HepG2 (cell line): ENCODE measurements around the gene SEMA7A. TPM values are rescaled to one million over a fixed set of nuclear protein-coding genes. Genes with fewer than 3 reads are reported as not detected.

ENCODE experiments used
- ATAD3A ChIP-seq: sonication (generic); formaldehyde crosslinking; IDR thresholded peaks from 2 replicates; pipeline ENCODE4 v1.4.0; 2020; ENCODE audit warnings: missing genetic modification reagents
- CREM ChIP-seq, 2 experiments: sonication (generic) in 1 of 2; formaldehyde crosslinking in 1 of 2; IDR thresholded peaks; 2 replicates each; pipeline versions ENCODE4 v1.4.0 to v1.6.1; 2016 to 2020; ENCODE audit warnings: antibody characterized with exemption in 1 of 2, mild to moderate bottlenecking in 1 of 2, missing genetic modification reagents in 1 of 2
- EHMT2 ChIP-seq: fragments of 200-600 bp; sonication (generic); IDR thresholded peaks from 2 replicates; pipeline ENCODE4 v1.7.0; 2017; ENCODE audit warnings: antibody characterized with exemption, low read depth, low read length, borderline replicate concordance
- HNRNPK ChIP-seq: fragments of 200-400 bp; formaldehyde crosslinking; IDR thresholded peaks from 2 replicates; pipeline ENCODE4 v1.6.1; 2018; ENCODE audit warnings: low read length, low read depth, moderate library complexity, mild to moderate bottlenecking; ENCODE audit not compliant: poor library complexity, severe bottlenecking
- KDM5B ChIP-seq: sonication (generic); formaldehyde crosslinking; IDR thresholded peaks from 2 replicates; pipeline ENCODE4 v1.4.0; 2020; ENCODE audit warnings: missing genetic modification reagents, mild to moderate bottlenecking, borderline replicate concordance
- MAFG ChIP-seq: sonication (generic); formaldehyde crosslinking; IDR thresholded peaks from 2 replicates; pipeline ENCODE4 v1.5.1; 2020; ENCODE audit warnings: mild to moderate bottlenecking, missing genetic modification reagents
- NAIF1 ChIP-seq: sonication (generic); formaldehyde crosslinking; IDR thresholded peaks from 2 replicates; pipeline ENCODE4 v1.5.0; 2020; ENCODE audit warnings: mild to moderate bottlenecking, missing genetic modification reagents, borderline replicate concordance
- NFKBIZ ChIP-seq: IDR thresholded peaks from 2 replicates; pipeline ENCODE4 v1.6.1; 2018; ENCODE audit warnings: missing genetic modification reagents, missing compliant biosample characterization
- NKX3-1 ChIP-seq: sonication (generic); formaldehyde crosslinking; IDR thresholded peaks from 2 replicates; pipeline ENCODE4 v1.5.0; 2020; ENCODE audit warnings: missing genetic modification reagents
- PLRG1 ChIP-seq: fragments of 450-650 bp; conservative IDR thresholded peaks from 2 replicates; pipeline ENCODE4 v1.6.1; 2016
- SP4 ChIP-seq: sonication (generic); formaldehyde crosslinking; IDR thresholded peaks from 2 replicates; pipeline ENCODE4 v1.8.1; 2023; ENCODE audit warnings: mild to moderate bottlenecking, missing genetic modification reagents
- U2AF1 ChIP-seq: fragments of 200-400 bp; formaldehyde crosslinking; optimal IDR thresholded peaks from 2 replicates; pipeline ENCODE3; 2017; ENCODE audit warnings: mild to moderate bottlenecking, low read depth, low read length
- XBP1 ChIP-seq: sonication (generic); formaldehyde crosslinking; IDR thresholded peaks from 2 replicates; pipeline ENCODE4 v1.5.0; 2020; ENCODE audit warnings: missing genetic modification reagents
- ZBTB8A ChIP-seq: sonication (generic); formaldehyde crosslinking; IDR thresholded peaks from 2 replicates; pipeline ENCODE4 v1.4.0; 2020; ENCODE audit warnings: mild to moderate bottlenecking, low read depth, missing genetic modification reagents, borderline replicate concordance
- ZNF121 ChIP-seq: sonication (generic); formaldehyde crosslinking; IDR thresholded peaks from 2 replicates; pipeline ENCODE4 v1.5.0; 2020; ENCODE audit warnings: mild to moderate bottlenecking, missing genetic modification reagents
- ZNF136 ChIP-seq: sonication (generic); formaldehyde crosslinking; IDR thresholded peaks from 2 replicates; pipeline ENCODE4 v1.8.1; 2022; ENCODE audit warnings: low read depth, mild to moderate bottlenecking, moderate library complexity, missing genetic modification reagents
- ZNF230 ChIP-seq: sonication (generic); formaldehyde crosslinking; IDR thresholded peaks from 2 replicates; pipeline ENCODE4 v1.4.0; 2020; ENCODE audit warnings: mild to moderate bottlenecking, missing genetic modification reagents
- ZNF772 ChIP-seq: sonication (generic); formaldehyde crosslinking; IDR thresholded peaks from 2 replicates; pipeline ENCODE4 v1.5.0; 2020; ENCODE audit warnings: mild to moderate bottlenecking, missing genetic modification reagents
- ZNF878 ChIP-seq: sonication (generic); formaldehyde crosslinking; IDR thresholded peaks from 2 replicates; pipeline ENCODE4 v1.8.1; 2023; ENCODE audit warnings: mild to moderate bottlenecking, missing genetic modification reagents, moderate library complexity
- ZSCAN29 ChIP-seq: sonication (generic); formaldehyde crosslinking; conservative IDR thresholded peaks from 2 replicates; pipeline ENCODE4 v1.4.0; 2020; ENCODE audit warnings: mild to moderate bottlenecking, missing genetic modification reagents
- polyA plus RNA-seq, 8 experiments: library from polyadenylated mRNA; depleted of rRNA in 3 of 8; stranded (reverse) in 7 of 8; unstranded in 1 of 8; fragments of >200 nt; fragmentation: Illumina TruSeq in 4 of 8; extraction: Trizol in 4 of 8; gene quantifications; 2 replicates each; pipeline versions ENCODE4 v1.2.1 to v1.2.3, GENCODE V29; 2011 to 2016; ENCODE audit warnings: low read depth in 4 of 8, missing spikeins in 1 of 8, mixed read lengths in 1 of 8; ENCODE audit not compliant: insufficient read depth in 1 of 8
- total RNA-seq, 5 experiments: library from RNA; depleted of rRNA; stranded (reverse); fragments of >200 nt; fragmentation: Illumina TruSeq; extraction: Trizol; gene quantifications; 2 replicates each; pipeline ENCODE4 v1.2.3, GENCODE V29; 2016; ENCODE audit warnings: low read depth in 1 of 5
- TF ChIP-seq, protein P1 (sequence below): sonication (generic); formaldehyde crosslinking; IDR thresholded peaks from 2 replicates; pipeline ENCODE4 v1.5.1; 2020; ENCODE audit warnings: missing genetic modification reagents, mild to moderate bottlenecking, borderline replicate concordance
- TF ChIP-seq, protein P2 (sequence below), 2 experiments: sonication (generic) in 1 of 2; formaldehyde crosslinking in 1 of 2; IDR thresholded peaks; 2 replicates each; pipeline versions ENCODE4 v1.4.0 to v1.6.1; 2018 to 2020; ENCODE audit warnings: missing genetic modification reagents in 2 of 2, borderline replicate concordance in 1 of 2, low read depth in 1 of 2, mild to moderate bottlenecking in 1 of 2, missing biosample characterization in 1 of 2
- TF ChIP-seq, protein P3 (sequence below): sonication (generic); formaldehyde crosslinking; IDR thresholded peaks from 2 replicates; pipeline ENCODE4 v1.4.0; 2020; ENCODE audit warnings: low read depth, mild to moderate bottlenecking, missing genetic modification reagents
- TF ChIP-seq, protein P4 (sequence below): IDR thresholded peaks from 2 replicates; pipeline ENCODE4 v1.6.1; 2016; ENCODE audit warnings: mild to moderate bottlenecking, missing biosample characterization, missing genetic modification reagents

SEMA7A gene
- total and polyA plus RNA-seq, 2 of the 13 experiments (the other 11 are each of a cell fraction or from before 2014, with no cell fraction given), result 9.0 to 15.8 TPM

DNA sequence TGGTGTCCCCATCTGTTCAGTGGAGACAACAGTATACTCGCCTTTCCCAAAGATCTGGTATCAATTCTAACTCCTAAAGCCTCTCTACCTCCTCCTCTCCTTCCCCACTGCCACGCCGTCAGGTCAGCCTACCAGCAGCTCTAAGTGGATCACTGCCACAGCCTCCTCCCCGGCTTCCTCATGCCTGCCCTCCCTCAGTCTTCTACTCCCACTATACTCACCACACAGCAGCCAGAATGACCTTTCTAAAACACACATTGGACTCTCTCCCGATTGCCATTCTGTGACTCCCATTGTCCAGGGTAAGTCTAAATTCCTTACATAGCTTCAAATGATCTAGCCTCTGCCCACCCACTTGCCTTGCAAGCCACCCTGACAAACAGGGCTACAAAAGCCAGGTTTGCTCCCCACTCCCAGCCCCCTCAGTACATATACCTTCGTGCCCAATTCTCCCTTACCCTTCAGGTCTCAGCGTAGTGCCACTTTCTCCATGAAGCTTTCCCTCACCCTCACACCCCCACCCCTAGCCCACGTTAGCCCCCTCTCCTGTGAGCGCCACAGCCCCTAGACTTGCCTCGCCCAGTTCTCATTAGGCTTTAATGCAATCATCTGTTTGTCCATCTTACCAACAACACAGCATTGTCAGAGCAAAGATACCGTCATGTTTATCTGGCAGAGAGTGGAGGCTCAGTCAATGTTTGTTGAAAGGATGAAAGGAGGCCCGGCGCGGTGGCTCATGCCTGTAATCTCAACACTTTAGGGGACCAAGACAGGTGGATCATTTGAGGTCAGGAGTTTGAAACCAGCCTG is 9.5 kb upstream of the SEMA7A start (continued):
- TF ChIP-seq, protein P1, sequence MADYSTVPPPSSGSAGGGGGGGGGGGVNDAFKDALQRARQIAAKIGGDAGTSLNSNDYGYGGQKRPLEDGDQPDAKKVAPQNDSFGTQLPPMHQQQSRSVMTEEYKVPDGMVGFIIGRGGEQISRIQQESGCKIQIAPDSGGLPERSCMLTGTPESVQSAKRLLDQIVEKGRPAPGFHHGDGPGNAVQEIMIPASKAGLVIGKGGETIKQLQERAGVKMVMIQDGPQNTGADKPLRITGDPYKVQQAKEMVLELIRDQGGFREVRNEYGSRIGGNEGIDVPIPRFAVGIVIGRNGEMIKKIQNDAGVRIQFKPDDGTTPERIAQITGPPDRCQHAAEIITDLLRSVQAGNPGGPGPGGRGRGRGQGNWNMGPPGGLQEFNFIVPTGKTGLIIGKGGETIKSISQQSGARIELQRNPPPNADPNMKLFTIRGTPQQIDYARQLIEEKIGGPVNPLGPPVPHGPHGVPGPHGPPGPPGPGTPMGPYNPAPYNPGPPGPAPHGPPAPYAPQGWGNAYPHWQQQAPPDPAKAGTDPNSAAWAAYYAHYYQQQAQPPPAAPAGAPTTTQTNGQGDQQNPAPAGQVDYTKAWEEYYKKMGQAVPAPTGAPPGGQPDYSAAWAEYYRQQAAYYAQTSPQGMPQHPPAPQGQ, result no peak
- TF ChIP-seq, protein P2, sequence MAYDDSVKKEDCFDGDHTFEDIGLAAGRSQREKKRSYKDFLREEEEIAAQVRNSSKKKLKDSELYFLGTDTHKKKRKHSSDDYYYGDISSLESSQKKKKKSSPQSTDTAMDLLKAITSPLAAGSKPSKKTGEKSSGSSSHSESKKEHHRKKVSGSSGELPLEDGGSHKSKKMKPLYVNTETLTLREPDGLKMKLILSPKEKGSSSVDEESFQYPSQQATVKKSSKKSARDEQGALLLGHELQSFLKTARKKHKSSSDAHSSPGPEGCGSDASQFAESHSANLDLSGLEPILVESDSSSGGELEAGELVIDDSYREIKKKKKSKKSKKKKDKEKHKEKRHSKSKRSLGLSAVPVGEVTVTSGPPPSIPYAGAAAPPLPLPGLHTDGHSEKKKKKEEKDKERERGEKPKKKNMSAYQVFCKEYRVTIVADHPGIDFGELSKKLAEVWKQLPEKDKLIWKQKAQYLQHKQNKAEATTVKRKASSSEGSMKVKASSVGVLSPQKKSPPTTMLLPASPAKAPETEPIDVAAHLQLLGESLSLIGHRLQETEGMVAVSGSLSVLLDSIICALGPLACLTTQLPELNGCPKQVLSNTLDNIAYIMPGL (CRISPR knock-in tag; IDR thresholded peaks at IDR 0.05; ENCODE audit: borderline replicate concordance in 1 of 2, low read depth in 1 of 2), result peak; percentile 29 to 43; a peak in 1 of 4 replicates
- TF ChIP-seq SP4 (no peak), KDM5B (CRISPR knock-in tag) (no peak), ZNF230 (CRISPR knock-in tag) (no peak), ZNF878 (no peak), ZNF136 (CRISPR knock-in tag) (no peak), U2AF1 (no peak), ZSCAN29 (CRISPR knock-in tag) (0 out of 2 replicates have a peak, but pooled peaks have one; percentile 39), PLRG1 (no peak), ZNF772 (0 out of 2 replicates have a peak, but pooled peaks have one; percentile 53), NAIF1 (CRISPR knock-in tag) (no peak), EHMT2 (peak; percentile 29; the same call in 1 of the 2 replicates), NFKBIZ (CRISPR knock-in tag) (no peak), NKX3-1 (CRISPR knock-in tag) (no peak), MAFG (CRISPR knock-in tag) (no peak), ATAD3A (CRISPR knock-in tag) (no peak), CREM (IDR thresholded peaks at IDR 0.05) (peak; percentile 94), CREM (CRISPR knock-in tag; IDR thresholded peaks at IDR 0.05) (no peak), HNRNPK (no peak), ZNF121 (CRISPR knock-in tag) (peak; percentile 51; the same call in 1 of the 2 replicates), ZBTB8A (CRISPR knock-in tag) (no peak), XBP1 (CRISPR knock-in tag) (no peak)
- TF ChIP-seq, protein P3, sequence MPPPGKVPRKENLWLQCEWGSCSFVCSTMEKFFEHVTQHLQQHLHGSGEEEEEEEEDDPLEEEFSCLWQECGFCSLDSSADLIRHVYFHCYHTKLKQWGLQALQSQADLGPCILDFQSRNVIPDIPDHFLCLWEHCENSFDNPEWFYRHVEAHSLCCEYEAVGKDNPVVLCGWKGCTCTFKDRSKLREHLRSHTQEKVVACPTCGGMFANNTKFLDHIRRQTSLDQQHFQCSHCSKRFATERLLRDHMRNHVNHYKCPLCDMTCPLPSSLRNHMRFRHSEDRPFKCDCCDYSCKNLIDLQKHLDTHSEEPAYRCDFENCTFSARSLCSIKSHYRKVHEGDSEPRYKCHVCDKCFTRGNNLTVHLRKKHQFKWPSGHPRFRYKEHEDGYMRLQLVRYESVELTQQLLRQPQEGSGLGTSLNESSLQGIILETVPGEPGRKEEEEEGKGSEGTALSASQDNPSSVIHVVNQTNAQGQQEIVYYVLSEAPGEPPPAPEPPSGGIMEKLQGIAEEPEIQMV (CRISPR knock-in tag), result 0 out of 2 replicates have a peak, but pooled peaks have one; percentile 47
- TF ChIP-seq, protein P4, sequence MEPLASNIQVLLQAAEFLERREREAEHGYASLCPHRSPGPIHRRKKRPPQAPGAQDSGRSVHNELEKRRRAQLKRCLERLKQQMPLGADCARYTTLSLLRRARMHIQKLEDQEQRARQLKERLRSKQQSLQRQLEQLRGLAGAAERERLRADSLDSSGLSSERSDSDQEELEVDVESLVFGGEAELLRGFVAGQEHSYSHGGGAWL, result no peak
